Brain microvascular endothelial cell (primary cell): Measurements from ENCODE around the gene LMF2.

Experiments used
- DNase-seq: peaks from one replicate; pipeline ENCODE4 v3.0.0-alpha.2; 2020
- H3K27ac ChIP-seq: fragments of 250-450 bp; sonication (Bioruptor Pico); 2 replicates; pipeline ENCODE4 v1.5.1; 2020; ENCODE audit warnings: mild to moderate bottlenecking, moderate library complexity
- H3K27me3 ChIP-seq: fragments of 250-450 bp; sonication (Bioruptor Pico); replicated peaks from 2 replicates; pipeline ENCODE4 v1.5.1; 2020; ENCODE audit warnings: mild to moderate bottlenecking
- H3K36me3 ChIP-seq: fragments of 250-450 bp; sonication (Bioruptor Pico); replicated peaks from 2 replicates; pipeline ENCODE4 v1.5.1; 2020; ENCODE audit warnings: mild to moderate bottlenecking
- H3K4me3 ChIP-seq: 2 replicates; pipeline ENCODE4 v1.5.1; 2011; ENCODE audit warnings: low read depth, mild to moderate bottlenecking, control low read depth, low read length, moderate library complexity
- in situ Hi-C: cut with HindIII; loops from 2 replicates; pipeline ENCODE4 v1.10.0; 2017; ENCODE audit warnings: low sequenced_read_pairs, low pct_ligation_motif_present
- TF ChIP-seq, protein P1 (sequence below): IDR thresholded peaks from 2 replicates; pipeline ENCODE4 v1.5.1; 2011; ENCODE audit warnings: low read depth, mild to moderate bottlenecking, moderate library complexity, low read length, control low read depth, inconsistent platforms; ENCODE audit errors: missing control alignments

Gene LMF2

GRCh38 chr22:50454556-50455075 lies 52.9 kb downstream of the LMF2 start:
- no peak for DNase-seq
- Histone ChIP-seq H3K27ac (no peak overlapping the region), H3K4me3 (no peak overlapping the region), H3K27me3 (no peaks in the 10 kb centered on the region), H3K36me3 (peaks cover 54% of the 10 kb centered on the region)
- in situ Hi-C loops = no loop called here
- TF ChIP-seq, protein P1, sequence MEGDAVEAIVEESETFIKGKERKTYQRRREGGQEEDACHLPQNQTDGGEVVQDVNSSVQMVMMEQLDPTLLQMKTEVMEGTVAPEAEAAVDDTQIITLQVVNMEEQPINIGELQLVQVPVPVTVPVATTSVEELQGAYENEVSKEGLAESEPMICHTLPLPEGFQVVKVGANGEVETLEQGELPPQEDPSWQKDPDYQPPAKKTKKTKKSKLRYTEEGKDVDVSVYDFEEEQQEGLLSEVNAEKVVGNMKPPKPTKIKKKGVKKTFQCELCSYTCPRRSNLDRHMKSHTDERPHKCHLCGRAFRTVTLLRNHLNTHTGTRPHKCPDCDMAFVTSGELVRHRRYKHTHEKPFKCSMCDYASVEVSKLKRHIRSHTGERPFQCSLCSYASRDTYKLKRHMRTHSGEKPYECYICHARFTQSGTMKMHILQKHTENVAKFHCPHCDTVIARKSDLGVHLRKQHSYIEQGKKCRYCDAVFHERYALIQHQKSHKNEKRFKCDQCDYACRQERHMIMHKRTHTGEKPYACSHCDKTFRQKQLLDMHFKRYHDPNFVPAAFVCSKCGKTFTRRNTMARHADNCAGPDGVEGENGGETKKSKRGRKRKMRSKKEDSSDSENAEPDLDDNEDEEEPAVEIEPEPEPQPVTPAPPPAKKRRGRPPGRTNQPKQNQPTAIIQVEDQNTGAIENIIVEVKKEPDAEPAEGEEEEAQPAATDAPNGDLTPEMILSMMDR = no peak
